ENCODE data around the gene CEP162.
"Not testable (repeated sequence)": the region's sequence is repeated elsewhere in the genome, so short reads cannot be mapped to it uniquely, and the experiment has no call there.

CEP162 gene

DNA sequence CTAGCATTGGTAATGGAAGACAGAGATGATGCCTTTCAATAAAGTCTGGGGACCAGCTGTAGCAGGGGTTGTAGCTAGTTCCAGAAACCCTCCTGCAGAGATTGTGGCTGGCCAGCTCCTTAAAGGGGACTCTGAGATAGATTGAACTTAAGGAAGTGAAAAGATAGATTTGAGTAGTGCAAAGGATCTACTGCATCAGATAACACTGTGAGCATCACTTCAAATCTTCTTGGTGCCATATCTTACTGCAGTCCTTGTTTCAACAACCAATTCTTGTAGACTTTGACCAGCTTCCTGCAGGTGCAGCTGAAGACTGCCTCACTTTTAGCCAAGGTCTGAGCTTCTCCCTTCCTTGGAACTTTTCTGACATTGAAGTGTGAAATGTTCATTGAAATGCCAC lies 14.8 kb upstream of the CEP162 start:
- DNase-seq (ENCODE audit: low read depth) = no peak

DNA sequence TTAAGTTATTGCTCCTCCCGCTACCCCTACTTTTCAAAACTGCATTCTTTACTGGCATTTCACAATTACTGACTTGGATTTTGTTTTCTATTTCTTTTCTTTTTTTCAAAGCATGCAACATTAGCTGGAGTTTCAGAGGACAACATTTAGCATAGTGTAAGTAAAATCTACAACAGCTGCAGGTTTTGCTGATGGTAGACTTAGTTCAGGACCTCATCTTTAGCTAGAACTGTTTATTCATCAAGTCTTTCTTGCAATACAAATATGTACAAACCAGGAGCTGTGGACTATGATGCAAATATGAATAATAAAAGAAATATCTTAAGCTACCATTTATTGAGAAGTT lies 728 bp upstream of the CEP162 start:
- DNase-seq (ENCODE audit: low read depth) = no peak

DNA sequence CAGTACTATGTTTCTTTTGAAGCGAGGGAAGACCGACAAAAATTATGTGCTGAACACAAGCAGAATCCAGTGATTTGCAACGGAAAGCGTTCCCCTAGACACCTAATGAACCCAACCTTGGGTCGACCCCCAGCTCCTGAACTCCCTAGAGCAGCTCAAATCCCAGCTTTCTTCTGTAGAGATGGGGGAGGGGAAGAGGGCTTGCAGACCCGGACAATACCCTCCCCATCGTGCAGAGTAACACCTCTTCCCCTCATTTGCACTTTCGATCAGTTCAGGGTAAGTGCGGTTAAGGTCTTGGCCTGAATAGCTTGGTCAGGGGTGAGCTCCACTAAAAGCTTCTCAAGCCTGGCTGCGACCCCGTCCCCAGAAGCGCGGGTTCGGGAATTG lies 404 bp downstream of the CEP162 start:
- DNase-seq (ENCODE audit: low read depth) = no peak

DNA sequence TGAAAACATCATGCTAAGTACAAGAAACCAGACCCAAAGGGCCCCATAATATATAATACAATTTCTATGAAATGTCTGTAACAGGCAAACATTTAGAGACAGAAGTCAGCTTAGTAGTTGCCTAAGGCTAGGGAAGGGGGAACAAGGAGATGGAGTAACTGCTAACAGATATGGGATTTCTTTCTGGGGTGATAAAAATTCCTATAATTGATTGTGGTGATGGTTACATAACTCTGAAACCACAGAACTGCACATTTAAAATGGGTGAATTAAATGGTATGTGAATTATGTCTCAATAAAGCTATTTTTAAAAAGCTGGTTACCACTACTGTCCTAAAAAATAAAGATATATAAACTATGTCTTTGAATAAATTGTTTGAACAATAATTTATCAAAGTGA lies 3.2 kb downstream of the CEP162 start:
- DNase-seq (ENCODE audit: low read depth) = no peak

DNA sequence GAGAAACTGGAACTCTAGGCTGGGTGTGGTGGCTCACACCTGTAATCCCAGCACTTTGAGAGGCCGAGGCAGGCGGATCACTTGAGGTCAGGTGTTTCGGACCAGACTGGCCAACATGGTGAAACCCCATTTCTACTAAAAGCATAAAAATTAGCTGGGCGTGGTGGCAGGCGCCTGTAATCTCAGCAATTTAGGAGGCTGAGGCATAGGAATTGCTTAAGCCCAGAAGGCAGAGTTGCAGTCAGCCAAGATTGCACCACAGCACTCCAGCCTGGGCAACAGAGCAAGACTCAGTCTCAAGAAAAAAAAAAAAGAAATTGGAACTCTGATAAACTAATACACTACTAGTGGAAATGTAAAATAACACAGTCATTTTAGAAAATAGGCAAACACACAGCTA lies 3.8 kb downstream of the CEP162 start:
- not testable (repeated sequence) for DNase-seq (ENCODE audit: low read depth)

DNA sequence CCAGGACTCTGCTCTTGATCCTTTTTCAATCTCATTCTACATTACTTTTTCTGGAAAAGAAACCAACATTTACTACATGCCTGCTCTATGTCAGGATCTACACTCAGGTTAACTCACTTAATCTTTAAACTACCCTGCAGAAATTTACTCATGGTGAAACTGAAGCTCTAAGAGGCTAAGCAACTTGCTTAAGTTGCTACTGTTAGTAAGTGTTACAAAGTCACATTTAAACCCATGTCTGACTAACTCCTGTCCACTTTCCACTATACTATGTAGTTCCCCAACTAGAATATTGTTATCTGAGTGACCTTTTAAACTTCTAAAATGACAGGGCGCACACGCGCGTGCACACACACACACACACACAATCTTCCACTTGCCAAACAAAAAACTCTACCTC lies 5.0 kb downstream of the CEP162 start:
- no peak for DNase-seq (ENCODE audit: low read depth)

DNA sequence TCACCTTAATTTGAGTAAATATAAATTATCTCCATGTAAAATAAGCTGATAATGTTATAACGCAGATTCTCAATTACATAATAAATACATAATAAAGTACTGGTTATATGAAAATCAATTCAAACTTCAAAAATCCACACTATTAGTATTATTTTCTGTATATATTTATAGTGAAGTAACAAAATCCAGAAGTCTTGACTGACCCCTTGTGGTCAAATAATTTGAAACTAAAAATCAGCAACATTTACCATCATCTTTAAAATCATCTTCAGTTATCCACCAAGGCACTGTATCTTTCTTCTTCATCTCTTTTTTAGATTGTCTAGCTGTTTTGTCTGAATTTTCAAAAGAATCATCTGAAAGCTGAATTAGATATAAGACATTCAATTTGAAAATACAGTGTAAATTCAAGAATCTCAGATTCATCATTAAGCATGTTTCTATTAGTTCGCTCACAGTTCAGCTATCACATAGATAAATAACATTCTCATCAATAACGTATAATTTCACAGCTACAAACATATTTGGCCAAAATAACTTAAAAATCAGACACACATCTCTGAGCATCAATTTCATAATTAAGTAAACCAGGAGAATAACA lies 6.5 kb downstream of the CEP162 start:
- DNase-seq (ENCODE audit: low read depth) = no peak

DNA sequence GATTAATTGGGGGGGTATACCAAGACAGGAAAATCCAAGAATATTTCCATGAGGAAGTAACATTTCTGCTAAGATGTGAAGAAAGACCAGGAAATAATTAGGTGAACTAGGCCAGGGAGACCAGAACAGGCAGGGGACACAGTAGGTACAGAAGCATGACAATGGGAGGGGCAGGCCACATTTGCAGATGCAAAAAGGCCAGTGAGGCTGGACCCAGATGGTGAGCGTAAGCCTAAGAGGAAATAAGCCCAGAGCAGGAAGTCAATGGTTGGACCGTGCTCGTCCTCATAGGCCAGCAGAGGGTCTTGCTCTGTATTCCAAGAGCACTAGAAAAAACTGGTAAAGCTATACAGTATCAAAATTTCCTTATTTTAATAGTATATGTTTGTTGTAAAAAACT lies 9.4 kb downstream of the CEP162 start:
- no peak for DNase-seq (ENCODE audit: low read depth)

GRCh38 chr6:84213217-84213616 lies 14.2 kb downstream of the CEP162 start:
- no peak for DNase-seq (ENCODE audit: low read depth)

DNA sequence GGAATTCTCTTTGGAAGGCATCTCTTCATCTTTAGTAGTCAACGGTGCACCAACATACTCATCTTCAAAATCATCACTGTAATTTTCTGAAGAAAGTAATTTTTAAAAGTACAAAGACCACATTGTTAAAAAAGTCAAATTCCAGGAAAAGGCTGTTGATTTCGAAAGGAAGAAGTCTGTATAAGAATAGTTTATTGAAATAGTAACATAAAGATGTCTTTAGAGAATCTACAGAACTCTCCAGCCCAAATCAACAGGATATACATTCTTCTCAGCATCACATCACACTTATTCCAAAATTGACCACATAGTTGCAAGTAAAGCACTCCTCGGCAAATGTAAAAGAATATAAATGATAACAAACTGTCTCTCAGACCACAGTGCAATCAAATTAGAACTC lies 23.4 kb downstream of the CEP162 start:
- no peak for DNase-seq (ENCODE audit: low read depth)

DNA sequence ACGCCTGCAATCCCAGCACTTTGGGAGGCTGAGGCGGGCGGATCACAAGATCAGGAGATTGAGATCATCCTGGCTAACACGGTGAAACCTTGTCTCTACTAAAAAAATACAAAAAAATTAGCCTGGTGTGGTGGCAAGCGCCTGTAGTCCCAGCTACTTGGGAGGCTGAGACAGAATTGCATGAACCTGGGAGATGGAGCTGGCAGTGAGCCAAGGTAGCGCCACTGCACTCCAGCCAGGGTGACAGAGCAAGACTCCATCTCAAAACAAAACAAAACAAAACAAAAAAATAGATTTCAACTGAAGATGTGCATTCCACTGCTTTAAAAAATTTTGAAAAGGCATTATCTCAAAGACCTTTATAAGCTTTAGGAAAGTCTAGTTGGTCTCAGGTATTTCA lies 27.5 kb downstream of the CEP162 start:
- DNase-seq (ENCODE audit: low read depth) = not testable (repeated sequence)

- DNase-seq (ENCODE audit: low read depth) = no peak
Measured at GRCh38 chr6:84197708-84198107, 29.7 kb downstream of the CEP162 start.

DNA sequence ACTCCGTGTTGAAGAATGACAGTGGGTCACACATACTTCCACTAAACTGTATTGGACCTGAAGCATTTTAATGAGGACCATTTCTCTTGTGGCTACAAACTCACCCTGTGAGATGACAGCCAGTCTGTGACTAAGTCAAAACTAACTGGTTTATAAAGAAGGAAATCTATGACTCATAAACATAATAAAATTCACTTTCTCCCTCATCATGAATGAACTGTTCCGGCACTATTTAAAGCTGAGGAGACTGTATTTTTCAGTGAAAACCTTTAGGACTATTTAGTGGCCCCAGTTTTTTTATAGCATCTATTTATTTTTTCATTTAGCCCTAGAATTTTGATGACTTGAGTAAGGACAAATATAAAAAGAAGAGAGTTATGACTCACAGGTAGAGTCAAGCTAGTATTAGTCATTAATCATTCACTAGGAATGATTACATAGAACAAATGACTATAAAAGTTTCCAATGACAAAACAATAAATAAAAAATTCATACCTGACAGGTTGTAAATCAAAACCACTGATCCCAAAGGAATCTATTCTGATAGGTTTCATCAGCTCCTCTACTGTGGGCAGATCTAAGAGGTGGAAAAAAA lies 34.2 kb downstream of the CEP162 start:
- no peak for DNase-seq (ENCODE audit: low read depth)

DNA sequence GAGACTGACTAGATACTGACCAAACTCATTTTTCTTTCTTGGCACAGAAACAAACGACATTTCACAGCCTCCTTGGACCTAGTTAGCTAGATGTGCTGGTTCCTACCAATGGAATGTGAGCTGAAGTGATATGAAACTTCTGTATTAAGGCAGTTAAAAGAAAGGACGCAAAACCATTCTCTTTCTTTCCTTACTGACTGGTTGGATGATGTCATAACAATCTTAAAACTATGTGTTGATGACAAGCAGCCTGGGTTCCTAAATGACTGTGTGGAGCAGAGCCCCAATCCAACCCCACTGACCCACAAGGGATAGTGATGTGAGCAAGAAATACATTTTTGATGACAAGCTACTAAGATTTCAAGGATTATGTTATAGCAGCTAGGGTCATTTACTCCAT lies 35.6 kb downstream of the CEP162 start:
- DNase-seq (ENCODE audit: low read depth) = no peak

DNA sequence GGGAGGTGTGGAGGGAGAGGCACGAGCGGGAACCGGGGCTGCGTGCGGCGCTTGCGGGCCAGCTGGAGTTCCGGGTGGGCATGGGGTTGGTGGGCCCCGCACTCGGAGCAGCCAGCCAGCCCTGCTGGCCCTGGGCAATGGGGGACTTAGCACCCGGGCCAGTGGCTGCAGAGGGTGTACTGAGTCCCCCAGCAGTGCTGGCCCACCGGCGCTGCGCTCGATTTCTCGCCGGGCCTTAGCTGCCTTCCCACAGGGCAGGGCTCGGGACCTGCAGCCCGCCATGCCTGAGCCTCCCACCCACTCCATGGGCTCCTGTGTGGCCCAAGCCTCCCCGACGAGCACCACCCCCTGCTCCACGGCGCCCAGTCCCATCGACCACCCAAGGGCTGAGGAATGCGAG lies 38.1 kb downstream of the CEP162 start:
- DNase-seq (ENCODE audit: low read depth) = not testable (repeated sequence)

- DNase-seq (ENCODE audit: low read depth) = no peak
Measured at GRCh38 chr6:84183430-84183829, 44.0 kb downstream of the CEP162 start.

GRCh38 chr6:84182001-84182400 lies 45.4 kb downstream of the CEP162 start:
- no peak for DNase-seq (ENCODE audit: low read depth)

DNA sequence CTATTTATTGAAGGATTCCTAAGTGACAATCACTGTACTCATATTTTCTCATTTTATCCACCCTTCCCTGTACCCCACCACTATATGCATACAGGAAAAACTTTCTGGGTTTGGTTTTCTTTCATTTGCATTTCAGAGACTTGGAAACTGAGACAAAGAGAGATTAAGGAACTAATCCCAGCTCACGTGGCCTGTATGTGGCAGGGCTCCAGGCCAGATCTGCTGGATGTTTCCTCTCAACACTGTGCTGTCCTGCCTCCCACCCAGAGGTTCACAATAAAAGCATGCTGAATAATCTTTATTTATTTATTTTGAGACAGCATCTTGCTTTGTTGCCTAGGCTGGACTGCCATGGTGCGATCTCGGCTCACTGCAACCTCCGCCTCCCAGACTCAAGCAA lies 50.2 kb downstream of the CEP162 start:
- DNase-seq (ENCODE audit: low read depth) = no peak

- DNase-seq (ENCODE audit: low read depth) = no peak
Measured at GRCh38 chr6:84172574-84172973, 54.9 kb downstream of the CEP162 start.

GRCh38 chr6:84172080-84172479 lies 55.4 kb downstream of the CEP162 start:
- no peak for DNase-seq (ENCODE audit: low read depth)

DNA sequence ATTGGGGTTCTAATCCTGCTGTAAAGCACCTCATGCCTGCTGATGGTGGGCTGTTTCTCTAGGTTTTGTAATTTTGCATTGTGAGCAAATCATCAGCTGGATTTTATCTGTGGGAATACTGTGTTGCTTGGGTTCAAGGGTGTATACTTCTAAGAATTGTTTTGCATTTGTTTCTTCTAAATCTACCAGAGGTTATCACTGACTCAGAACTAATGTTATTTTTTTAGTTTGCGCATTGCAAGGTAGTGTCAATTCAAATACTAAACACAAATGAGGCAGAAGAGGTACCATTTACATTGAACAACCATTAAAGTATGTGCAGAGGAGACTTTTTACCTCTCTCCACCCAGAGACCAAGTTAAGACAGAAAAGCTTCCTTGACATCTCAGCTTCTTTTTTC lies 60.0 kb downstream of the CEP162 start:
- DNase-seq (ENCODE audit: low read depth) = no peak

GRCh38 chr6:84166395-84166794 lies 61.0 kb downstream of the CEP162 start:
- no peak for DNase-seq (ENCODE audit: low read depth)

GRCh38 chr6:84164328-84164727 lies 63.1 kb downstream of the CEP162 start:
- not testable (repeated sequence) for DNase-seq (ENCODE audit: low read depth)

- no peak for DNase-seq (ENCODE audit: low read depth)
Measured at GRCh38 chr6:84161190-84161589, 66.3 kb downstream of the CEP162 start.

- DNase-seq (ENCODE audit: low read depth) = no peak
Measured at GRCh38 chr6:84156306-84156705, 71.1 kb downstream of the CEP162 start.
